AG04450 (cell line): ENCODE results near the gene YJU2. TPM values are rescaled to one million over a fixed set of nuclear protein-coding genes. Genes with fewer than 3 reads are reported as not detected.
"Not testable (repeated sequence)": the region's sequence is repeated elsewhere in the genome, so short reads cannot be mapped to it uniquely, and the experiment has no call there.

Source experiments
- CTCF ChIA-PET: fragments of 300-600, 350-600 bp; formaldehyde crosslinking; extraction: SDS; loops from one replicate; lab custom pipeline; 2022; ENCODE audit warnings: antibody characterized with exemption, inconsistent platforms; lab: Charles Lee
- POLR2A ChIA-PET: fragments of 350-600 bp; formaldehyde crosslinking; extraction: SDS; loops from one replicate; lab custom pipeline; 2021; ENCODE audit warnings: antibody characterized with exemption, inconsistent platforms; lab: Yijun Ruan, JAX
- DNase-seq: peaks from one replicate; pipeline ENCODE4 v3.0.0-alpha.2; 2011; ENCODE audit warnings: low read depth, low spot score
- H3K27ac ChIP-seq: one replicate; pipeline ENCODE4 v1.5.1; 2012; ENCODE audit warnings: low read depth, low read length, control low read depth
- H3K27me3 ChIP-seq: one replicate; pipeline ENCODE4 v1.6.0; 2012; ENCODE audit warnings: low read length; ENCODE audit not compliant: control insufficient read depth, insufficient read depth
- H3K4me3 ChIP-seq: 2 replicates; pipeline ENCODE4 v1.5.1; 2011; ENCODE audit warnings: mild to moderate bottlenecking, low read depth, low read length, control low read depth
- H3K9me3 ChIP-seq: 2 replicates; pipeline ENCODE4 v1.5.1; 2012; ENCODE audit warnings: low read length; ENCODE audit not compliant: control insufficient read depth, insufficient read depth
- polyA plus RNA-seq: library from polyadenylated mRNA; depleted of rRNA; stranded (reverse); fragments of >200 nt; gene quantifications from 2 replicates; pipeline ENCODE4 v1.2.3, GENCODE V29; 2011
- TF ChIP-seq, protein P1 (sequence below): IDR thresholded peaks from 2 replicates; pipeline ENCODE4 v1.5.1; 2011; ENCODE audit warnings: low read depth, low read length, control low read depth, inconsistent platforms

The YJU2 gene
- polyA plus RNA-seq, 1 experiment: 10.2 TPM

DNA sequence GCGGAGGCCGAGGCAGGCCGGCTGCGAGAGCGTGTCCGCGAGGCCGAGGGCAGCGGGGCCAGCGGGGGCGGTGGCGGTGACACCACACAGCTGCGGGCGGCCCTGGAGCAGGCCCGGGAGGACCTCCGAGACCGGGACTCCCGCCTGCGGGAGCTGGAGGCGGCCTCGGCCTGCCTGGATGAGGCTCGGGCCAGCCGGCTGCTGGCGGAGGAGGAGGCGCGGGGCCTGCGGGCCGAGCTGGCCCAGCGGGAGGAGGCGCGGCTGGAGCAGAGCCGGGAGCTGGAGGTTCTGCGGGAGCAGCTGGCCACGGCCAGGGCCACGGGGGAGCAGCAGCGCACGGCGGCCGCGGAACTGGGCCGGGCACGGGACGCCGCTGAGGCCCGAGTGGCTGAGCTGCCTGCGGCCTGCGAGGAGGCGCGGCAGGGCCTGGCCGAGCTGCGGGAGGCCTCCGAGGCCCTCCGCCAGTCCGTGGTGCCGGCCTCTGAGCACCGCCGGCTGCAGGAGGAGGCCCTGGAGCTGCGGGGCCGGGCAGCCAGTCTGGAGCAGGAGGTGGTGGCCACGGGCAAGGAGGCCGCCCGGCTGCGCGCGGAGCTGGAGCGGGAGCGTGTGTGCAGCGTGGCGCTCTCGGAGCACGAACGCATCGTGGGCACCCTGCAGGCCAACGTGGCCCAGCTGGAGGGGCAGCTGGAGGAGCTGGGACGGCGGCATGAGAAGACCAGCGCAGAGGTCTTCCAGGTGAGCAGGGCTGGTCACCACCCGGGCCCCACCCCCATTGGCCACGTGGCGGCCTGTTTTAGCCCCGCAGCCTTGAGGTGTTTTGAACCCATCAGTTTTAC lies 29.2 kb upstream of the YJU2 start:
- Histone ChIP-seq H3K27me3 (no peaks in the 10 kb centered on the region), H3K27ac (no peak overlapping the region), H3K4me3 (no peak overlapping the region), H3K9me3 (peaks cover 13% of the 10 kb centered on the region; the same call in 1 of the 2 replicates)
- TF ChIP-seq, protein P1, sequence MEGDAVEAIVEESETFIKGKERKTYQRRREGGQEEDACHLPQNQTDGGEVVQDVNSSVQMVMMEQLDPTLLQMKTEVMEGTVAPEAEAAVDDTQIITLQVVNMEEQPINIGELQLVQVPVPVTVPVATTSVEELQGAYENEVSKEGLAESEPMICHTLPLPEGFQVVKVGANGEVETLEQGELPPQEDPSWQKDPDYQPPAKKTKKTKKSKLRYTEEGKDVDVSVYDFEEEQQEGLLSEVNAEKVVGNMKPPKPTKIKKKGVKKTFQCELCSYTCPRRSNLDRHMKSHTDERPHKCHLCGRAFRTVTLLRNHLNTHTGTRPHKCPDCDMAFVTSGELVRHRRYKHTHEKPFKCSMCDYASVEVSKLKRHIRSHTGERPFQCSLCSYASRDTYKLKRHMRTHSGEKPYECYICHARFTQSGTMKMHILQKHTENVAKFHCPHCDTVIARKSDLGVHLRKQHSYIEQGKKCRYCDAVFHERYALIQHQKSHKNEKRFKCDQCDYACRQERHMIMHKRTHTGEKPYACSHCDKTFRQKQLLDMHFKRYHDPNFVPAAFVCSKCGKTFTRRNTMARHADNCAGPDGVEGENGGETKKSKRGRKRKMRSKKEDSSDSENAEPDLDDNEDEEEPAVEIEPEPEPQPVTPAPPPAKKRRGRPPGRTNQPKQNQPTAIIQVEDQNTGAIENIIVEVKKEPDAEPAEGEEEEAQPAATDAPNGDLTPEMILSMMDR: no peak
- DNase-seq: no peak
- CTCF ChIA-PET: interaction anchor here (0.6 kb wide), 2 partner anchors 230 to 1580 kb away, joined by 4 read pairs; no protein-coding TSS in a partner anchor
- POLR2A ChIA-PET: interaction anchor here (0.6 kb wide), 1 partner anchor 650 kb away, joined by 3 read pairs; the partner anchor contains the start of gene PLIN3

DNA sequence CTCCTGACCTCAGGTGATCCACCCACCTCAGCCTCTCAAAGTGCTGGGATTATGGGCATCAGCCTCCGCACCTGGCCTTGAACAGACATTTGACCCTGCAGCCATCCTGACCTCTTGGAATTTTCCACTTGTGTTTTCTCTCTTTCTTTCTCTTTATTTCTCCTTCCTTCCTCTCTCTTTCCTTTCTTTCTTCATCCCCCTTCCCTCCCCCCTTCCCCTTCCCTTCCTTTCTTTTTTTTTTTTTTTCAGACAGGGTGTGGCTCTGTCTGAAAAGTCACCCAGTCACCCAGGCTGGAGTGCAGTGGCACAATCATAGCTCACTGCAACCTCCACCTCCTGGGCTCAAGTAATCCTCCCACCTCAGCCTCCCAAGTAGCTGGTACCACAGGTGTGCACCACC lies 28.4 kb upstream of the YJU2 start:
- H3K4me3 ChIP-seq, H3K27ac ChIP-seq, CTCF ChIA-PET, H3K27me3 ChIP-seq, DNase-seq, POLR2A ChIA-PET: not testable (repeated sequence)
- peaks cover 13% of the 10 kb centered on the region; the same call in 1 of the 2 replicates for H3K9me3 ChIP-seq

DNA sequence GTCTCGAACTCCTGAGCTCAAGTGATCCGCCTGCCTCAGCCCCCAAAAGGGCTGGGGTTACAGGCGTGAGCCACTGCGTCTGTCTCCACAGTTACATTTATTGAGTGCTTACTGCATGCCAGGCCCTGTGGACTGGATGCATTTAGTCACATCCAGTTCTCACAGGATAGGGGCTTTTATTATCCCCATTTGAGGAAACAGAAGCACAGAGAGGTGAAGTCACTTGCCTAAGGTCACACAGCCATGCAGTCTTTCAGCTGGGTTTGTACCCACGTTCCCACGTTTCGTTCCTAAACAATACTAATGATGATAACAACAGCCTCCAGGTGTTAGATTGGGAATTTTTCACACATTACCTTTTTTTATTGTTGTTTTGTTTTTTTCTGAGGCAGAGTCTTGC lies 26.7 kb upstream of the YJU2 start:
- H3K27ac ChIP-seq: no peak overlapping the region
- no peaks in the 10 kb centered on the region for H3K27me3 ChIP-seq
- TF ChIP-seq, protein P1: no peak
- H3K9me3 ChIP-seq: peaks cover 13% of the 10 kb centered on the region; the same call in 1 of the 2 replicates
- DNase-seq: no peak
- ChIA-PET CTCF (no interaction called here), POLR2A (interaction anchor here (0.6 kb wide), 2 partner anchors 195 to 1243 kb away, joined by 3 read pairs; no protein-coding TSS in a partner anchor)
- no peak overlapping the region for H3K4me3 ChIP-seq

DNA sequence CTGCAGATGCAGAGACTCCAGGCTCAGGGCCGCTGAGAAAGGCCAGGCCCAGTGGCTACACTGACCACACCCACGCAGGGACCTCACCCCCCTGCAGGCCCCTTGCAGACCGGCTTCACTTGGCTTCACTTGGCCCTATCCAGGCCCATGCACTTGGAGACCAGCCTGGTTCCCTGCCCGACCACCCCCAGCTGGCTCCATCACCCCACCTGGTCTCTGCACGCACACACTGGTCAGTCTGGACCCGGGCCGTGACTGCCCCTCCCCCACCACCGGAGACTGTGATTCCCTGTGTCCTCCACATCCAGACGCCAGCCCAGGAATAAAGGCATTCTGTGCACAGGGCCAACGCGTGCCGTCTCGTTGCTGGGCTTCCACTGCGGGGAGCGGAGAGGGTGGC lies 22.4 kb upstream of the YJU2 start:
- H3K27me3 ChIP-seq: peaks cover 9% of the 10 kb centered on the region
- DNase-seq: no peak
- no peaks in the 10 kb centered on the region; the same call in 1 of the 2 replicates for H3K9me3 ChIP-seq
- ChIA-PET POLR2A (no interaction called here), CTCF (no interaction called here)
- H3K27ac ChIP-seq: no peak overlapping the region
- no peak overlapping the region for H3K4me3 ChIP-seq
- TF ChIP-seq, protein P1: no peak

DNA sequence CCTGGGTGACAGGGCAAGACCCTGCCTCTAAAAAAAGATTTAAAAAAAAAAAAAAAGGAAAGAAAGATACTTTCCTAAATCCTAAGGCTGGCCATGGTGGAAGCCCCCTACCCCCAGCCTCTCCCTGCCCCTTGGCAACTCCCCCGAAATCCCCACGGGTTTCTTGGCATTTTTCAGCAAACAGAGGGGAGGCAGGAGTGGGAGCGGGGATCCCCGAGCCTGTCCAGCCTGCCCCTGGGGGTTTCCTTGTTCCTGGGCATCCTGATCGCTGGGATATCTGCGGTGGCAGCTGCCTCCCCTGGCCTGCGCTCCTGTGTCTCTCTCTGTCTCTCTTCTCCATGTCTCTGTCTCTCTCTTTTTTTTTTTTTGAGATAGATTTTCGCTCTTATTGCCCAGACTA lies 21.0 kb upstream of the YJU2 start:
- CTCF ChIA-PET: no interaction called here
- TF ChIP-seq, protein P1: no peak
- POLR2A ChIA-PET: no interaction called here

More for the DNA sequence above, 21.0 kb upstream of the YJU2 start:
- Histone ChIP-seq H3K27me3 (peaks cover 9% of the 10 kb centered on the region), H3K27ac (no peak overlapping the region), H3K4me3 (no peak overlapping the region), H3K9me3 (no peaks in the 10 kb centered on the region; the same call in 1 of the 2 replicates)
- DNase-seq: no peak
